Nucleus accumbens (tissue), 56 donors: Measurements from ENCODE around the gene HSPG2.
"Not testable (repeated sequence)": the region's sequence is repeated elsewhere in the genome, so short reads cannot be mapped to it uniquely, and the experiment has no call there.

ENCODE experiments used
- DNase-seq, 56 donors: peaks; one replicate each; lab custom pipeline; 2025; lab: John Stamatoyannopoulos, UW

Gene HSPG2

DNA sequence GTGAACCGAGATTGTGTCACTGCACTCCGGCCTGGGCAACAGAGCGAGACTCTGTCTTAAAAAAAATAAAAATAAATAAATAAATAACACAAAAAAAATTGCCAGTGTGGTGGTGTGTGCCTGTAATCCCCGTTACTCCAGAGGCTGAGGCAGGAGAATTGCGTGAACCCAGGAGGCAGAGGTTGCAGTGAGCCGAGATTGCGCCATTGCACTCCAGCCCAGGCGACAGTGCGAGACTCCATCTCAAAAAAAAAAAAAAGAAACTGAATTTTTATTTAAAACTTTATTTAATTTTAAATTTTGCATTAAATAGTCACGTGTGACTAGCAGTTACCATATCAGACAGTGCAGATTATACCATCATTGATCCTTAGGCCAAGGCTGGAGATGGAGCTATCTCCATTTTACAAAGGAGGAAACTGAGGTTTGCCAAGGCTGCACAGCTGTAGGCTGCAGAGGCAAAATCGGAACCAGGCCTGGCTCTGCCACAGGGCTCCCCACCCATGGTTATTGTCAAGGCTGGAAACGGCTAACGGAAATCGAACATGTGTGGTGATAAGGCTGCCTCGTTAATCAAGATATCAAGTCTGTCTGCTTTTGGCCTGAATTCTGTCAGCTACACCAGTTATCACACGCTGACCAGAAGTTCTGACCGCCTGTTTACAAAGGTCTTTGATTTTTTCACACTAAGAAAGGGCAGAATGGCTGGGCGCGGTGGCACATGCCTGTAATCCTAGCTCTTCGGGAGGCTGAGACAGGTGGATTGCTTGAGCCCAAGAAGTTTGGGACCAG, 20.5 kb downstream of the HSPG2 start:
- no peak for DNase-seq

DNA sequence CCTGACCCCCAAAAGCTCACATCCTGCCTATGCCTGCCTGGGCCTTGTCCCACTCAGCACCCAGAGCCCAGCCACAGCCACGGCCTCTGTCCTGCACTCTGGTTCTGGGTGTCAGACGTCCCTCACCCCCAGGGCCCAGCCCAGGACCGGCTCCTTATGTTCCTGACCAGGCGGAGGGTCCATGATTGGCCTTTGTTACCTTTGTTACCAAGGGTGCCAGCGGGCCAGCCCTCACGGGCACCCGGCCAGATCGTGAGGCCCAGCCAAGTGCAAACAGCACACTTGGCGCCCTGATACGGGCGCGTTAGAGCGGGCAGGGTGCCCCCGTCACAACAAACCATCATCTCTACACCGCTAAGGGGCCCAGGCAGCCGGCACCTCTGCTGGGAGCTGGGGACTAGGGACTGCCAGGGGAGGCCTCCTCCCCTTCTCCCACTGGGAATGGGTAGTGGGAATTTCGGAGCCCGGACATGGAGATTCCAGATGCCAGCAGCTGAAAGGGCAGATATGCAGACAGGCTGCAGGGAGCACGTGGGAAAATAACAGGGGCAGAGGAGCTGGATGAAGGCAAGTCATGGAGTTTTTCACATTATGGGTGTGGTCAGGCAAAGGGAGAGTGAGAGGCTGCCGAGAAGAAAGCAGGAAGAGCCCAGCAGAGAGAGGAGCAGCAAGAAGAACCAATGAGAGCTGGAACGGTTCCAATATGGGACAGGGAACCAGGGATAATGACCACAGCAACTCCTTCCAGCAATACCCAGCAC, 22.1 kb downstream of the HSPG2 start:
- peak in 2 of 56 donors; percentile 13 to 32 for DNase-seq

DNA sequence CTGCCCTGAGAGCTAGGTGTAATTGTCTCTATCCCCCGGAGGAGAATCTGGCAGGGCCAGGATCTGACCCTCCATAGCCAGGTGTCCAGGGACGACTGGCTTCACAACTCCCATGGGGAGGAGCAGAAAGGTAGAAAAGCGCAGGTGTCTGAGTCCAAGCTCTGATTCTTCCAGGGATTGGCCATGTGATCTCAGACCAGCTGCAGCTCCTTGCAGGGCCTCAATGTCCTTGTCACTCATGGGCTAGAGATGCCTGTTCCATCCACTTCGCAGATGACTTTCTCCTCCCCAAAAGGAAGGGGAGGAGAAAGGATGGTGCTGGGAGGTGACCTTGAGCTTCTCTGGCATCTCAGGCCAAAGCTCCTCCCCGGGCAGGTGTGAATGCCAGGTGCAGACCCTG, 22.7 kb downstream of the HSPG2 start:
- DNase-seq = no peak

DNA sequence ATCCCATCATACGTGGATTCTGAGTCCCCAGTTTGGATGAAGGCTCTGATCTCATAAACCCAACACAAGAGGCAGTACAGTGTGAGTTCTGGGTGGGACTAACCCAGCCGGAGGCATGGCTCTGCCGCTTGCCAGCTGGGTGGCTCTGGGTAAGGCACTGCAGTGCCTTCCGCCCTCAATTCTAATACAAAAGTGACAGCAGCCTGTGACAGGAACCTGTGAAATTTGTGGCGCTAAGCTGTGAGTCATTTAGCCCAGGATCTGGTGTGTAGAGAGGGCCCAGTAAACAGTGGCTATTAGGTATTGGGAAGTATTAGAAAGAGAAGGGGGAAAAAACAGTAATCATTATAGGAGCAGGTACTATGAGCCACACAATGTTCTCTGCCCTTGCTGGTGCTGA, 23.3 kb downstream of the HSPG2 start:
- DNase-seq = peak in 3 of 56 donors; percentile 8 to 22 (median 19)

DNA sequence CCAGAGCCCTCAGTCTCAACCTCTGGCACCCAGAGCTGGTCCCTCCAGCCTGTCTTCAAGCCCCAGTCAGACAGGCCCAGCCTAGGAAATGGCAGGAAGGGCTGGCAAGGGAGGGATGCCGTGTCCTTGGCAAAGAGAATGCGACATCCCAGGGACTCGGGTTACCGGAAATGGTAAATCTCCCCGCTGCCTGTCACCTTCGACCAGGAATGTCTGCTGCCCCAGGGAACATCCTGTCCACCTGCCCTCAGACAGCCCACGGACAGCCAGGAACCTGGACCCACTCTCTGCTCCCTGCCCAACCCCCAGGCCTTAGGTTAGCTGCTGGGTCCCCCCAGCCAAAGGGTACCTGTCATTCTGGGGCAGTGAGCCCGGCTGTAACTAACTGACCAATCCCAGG, 23.9 kb downstream of the HSPG2 start:
- no peak for DNase-seq

DNA sequence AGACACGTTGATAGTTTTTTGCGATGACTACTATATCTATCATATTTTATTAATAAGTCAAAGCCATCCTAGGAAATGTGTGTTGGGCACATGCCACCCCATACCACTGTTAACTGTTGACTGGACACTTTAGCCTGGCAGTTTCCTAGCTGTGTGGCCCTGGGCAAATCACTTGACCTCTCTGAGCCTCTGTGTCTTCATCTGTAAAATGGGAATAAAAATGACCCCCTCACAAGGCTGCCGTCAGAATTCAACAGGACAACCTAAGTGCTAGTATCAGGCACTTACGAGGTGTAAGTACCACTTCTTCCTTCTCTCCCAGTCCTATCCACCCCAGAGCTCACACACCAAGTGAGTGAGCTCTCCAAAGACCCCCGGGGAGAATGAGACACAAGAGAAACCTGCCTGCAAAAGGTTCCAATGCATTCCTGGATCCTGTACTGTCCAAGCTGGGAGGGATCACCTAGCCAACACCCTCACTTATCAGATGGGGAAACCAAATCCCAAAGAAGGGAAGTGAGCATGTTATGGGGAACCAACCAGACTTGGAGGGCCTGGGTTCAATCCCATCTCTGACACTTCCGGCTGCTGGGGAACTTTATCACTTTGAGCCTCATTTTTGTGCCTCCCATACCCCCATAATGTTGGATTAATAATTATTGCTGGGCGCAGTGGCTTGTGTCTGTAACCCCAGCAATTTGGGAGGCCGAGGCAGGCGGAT, 24.9 kb downstream of the HSPG2 start:
- DNase-seq = no peak

DNA sequence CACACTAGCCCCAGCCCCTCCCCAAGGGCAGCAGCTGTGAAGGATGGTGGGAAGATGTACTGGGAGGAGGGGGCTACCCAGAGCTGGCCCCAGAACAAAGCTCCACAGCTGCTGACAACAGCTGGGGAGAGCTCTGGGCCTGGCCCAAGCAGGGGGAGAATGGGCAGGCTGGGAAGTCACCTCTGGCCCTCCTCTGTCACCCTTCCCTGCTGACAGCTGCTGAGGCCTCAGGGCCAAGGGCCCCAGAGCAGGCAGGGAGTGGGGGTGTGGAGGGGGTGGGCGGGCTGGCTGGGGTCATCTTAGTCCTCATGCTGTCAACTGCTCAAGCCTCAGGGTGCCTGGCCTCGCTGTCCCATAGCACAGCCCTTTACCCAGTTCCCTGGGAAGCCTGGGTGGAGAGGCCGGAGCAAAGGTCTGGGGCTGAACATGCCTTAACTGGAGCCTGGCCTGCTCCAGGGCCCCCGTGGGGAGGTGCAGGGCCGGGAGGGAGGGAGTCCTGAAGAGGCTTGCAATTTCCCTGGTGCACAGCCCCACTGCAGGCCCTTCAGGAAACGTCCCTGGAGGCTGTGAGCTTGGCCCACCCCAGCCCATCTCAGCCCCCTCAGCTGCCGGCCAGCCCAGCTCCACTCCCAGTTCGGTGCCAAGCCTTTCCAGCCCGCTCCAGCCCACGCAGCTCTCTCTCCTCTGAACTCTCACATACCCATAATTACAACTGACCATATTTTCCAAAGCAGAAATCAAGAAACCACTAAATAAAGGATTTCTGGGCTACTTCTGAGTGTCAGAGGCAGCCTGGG, 25.7 kb downstream of the HSPG2 start:
- no peak for DNase-seq

DNA sequence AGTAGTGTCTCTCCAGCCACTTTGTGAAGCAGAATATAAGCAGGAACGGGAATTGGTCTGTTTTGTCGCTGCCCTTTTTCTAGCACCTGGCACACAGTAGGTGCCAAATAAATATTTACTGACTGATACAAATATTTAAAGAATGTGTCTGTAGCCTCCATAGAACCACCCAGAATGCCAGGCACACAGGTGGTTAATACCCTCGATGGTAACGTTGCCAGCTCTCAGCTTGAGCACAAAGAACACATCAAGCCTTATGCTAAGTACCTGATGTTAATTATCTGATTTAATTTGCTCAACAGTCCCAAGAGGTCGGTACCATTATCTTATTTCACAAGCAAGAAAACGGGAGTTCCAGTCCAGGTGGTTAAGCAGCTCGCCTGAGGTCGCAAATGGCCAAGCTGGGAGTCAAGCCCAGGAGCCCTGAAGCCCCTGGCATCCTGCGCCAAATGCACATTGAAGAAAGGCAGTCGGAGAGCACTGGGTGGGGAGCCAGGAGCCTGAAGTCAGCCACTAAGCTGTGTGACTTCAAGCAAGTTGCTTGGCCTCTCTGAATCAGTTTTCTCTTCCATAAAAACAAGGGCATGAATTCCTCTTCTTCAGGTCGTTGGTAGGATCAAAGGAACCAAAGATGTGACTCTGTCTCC, 26.4 kb downstream of the HSPG2 start:
- no peak for DNase-seq

DNA sequence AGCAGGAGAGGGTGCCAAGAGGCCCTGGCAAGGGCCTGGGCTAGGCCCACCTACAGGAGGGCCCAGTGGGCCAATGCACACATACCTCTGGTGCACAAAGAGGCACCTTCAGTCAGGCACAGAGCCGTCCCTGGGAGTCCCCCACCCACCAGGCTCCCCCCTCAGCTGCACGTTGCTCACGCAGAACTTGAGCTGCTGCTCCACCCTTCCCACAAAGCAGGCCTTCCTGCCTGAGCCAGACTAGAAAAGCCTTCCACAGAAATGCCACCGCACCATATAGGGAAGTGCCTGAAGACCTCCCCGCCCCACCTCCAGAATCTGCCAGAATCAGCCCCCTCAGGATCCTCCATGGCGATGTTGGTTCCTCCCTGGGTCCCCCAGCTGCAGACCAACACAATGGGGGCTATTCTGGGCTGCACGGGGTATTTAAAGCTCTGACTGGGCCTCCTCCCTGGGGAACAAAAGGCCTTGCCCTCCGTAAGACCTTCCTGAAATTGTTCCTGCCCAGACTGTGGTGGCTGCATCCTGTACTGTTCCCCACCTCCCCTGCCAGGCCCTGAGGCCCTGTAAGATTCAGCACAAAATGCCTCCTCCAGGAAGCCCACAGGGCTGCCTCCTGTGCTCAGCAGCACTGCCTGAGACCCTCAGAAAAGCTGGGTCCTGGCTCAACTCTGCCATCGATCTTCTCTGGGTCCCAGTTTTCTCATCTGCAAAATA, 27.2 kb downstream of the HSPG2 start:
- no peak for DNase-seq

DNA sequence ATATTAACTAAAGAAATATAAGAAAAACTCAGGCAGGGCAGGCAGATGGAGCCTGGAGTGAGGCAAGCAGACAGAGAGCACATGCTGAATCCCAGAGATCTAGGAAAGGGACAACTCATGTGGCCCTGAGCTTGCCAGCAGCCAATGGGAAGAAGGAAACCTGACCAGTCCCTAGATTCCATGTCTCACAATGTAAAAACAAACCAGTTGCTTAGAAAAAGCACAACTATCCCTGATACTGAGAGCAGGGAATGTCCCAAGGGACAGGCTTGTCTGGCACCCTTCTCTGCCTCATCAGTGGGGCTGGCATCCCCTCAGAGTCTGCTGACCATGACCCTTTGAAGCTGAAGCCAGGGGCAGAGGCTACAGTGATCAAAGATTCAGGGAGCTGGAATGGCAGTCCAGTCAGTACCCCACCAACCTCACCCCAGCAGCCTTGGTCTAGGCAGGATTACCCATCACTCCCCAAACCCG, 27.8 kb downstream of the HSPG2 start:
- no peak for DNase-seq

DNA sequence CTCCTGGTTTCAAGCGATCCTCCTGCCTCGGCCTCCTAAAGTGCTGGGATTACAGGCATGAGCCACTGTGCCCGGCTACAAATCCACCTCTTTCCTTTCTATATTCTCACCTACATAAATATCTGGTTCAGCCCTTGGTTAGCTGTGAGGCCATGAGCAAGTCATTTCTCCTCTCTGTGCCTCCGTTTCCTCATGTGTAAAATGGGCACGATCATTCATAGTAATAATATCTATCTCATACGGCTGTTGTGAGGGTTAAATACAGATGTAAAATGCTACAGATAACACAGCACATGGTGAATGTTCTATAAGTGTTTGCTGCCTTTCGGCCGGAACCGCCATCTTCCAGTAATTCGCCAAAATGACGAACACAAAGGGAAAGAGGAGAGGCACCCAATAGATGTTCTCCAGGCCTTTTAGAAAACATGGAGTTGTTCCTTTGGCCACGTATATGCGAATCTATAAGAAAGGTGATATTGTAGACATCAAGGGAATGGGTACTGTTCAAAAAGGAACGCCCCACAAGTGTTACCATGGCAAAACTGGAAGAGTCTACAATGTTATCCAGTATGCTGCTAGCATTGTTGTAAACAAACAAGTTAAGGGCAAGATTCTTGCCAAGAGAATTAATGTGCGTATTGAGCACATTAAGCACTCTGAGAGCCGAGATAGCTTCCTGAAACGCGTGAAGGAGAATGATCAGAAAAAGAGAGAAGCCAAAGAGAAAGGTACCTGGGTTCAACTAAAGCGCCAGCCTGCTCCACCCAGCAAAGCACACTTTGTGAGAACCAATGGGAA, 29.2 kb downstream of the HSPG2 start:
- not testable (repeated sequence) for DNase-seq

DNA sequence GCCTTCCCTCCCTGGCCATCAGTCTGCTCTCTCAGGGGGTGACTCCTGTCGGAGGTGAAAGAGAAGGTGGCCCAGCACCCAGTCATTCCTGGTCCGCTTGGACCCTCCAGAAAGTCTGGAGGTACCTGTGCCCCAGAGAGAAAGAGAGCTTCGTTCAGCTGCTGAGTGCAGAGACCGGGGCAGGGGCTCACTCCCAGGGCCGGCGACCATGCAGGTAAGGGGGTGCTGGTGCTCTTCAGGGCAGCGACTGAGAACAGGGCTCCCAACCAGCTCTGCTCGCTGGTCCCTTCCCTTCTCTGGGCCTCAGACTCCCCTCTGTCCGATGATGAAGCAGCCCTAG, 30.1 kb downstream of the HSPG2 start:
- DNase-seq = no peak

DNA sequence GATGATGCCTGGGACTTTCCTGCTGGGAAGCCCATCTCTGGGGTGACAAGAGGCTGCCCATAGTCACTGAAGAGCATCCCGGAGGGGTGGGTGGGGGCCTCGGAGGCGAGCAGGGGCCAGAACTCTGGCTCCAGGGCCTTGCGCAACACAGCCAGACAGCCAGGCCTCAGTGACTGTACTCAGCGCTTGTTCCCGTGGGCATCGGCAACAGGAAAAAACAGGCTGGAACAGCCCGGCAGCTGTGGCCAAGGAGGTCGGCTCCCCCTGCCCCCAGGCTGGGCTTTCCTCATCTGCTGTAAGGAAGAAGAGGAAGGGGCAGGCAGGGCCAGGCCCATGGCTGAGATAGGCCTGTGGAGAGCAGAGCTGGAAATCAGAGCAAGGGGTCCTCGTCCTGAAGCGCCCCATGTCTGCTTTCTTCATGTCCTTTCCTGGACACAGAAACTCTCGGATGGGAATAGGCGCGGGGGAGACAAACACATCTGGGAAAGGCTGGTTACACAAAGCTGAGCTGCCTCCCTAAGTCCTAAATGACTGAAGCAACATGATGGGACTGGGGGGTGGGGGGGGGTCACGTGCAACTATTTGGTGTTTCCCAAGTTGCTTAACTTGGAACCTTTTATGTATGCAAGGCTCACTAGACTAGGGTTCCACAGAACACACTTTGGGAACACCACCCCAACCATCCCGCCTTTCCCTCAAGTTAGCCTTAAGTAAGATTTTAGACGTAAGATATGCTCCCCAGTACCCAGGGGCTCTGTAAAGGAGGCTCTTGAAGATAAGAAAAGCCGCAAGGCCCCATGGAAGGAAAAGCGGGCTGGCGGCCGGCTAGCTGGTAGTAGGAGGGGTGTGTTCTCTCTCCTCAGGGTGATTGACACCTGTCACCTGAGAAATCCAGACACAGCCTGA, 30.7 kb downstream of the HSPG2 start:
- DNase-seq = no peak

DNA sequence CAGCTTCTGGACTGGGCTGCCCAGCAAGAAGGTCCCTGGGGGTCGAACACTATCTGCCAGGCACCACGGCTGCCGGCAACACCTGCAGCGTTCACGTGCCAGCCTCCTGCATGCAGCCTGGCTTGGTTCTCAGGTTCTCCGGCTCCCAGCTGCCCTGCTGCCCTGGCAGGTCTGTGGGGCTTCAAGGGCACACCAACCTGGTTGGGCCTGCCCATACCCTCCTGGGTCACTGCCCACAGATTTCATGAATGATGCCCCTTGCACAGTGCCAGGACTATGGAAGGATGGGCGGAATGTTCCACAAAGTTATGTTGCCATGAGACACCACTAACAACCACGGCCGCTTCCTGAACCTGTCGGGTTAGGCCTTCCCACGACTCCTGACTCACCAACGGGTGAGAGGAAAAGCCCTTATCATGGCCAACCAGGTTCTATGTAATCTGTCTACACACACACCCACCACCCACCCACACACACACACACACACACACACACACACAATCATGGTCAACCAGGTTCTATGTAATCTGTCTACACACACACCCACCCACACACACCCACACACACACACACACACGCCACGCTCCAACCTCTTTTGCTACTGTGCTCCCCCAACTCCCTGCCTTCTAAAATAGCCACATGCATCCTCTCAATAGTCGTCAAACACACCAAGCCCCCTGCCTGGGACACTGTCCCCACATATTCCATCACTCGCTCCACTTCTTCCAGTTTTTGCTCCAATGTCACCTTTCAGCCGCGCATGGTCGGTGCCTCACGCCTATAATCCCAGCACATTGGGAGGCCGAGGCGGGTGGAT, 32.2 kb downstream of the HSPG2 start:
- DNase-seq = peak in 5 of 56 donors; percentile 1 to 34 (median 17)

DNA sequence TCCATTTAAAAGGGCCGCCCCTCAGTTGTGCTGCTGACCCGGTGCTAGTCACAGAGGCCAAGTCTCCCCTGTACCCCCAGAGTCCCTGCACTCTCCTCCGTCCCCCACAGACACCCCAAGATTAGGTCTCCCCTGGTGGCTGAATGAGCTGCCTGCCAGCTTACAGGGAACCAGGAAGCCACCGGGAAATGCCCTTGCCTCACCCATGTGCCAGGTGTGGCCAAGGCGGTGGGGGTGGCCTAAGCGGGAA, 32.7 kb downstream of the HSPG2 start:
- no peak for DNase-seq

DNA sequence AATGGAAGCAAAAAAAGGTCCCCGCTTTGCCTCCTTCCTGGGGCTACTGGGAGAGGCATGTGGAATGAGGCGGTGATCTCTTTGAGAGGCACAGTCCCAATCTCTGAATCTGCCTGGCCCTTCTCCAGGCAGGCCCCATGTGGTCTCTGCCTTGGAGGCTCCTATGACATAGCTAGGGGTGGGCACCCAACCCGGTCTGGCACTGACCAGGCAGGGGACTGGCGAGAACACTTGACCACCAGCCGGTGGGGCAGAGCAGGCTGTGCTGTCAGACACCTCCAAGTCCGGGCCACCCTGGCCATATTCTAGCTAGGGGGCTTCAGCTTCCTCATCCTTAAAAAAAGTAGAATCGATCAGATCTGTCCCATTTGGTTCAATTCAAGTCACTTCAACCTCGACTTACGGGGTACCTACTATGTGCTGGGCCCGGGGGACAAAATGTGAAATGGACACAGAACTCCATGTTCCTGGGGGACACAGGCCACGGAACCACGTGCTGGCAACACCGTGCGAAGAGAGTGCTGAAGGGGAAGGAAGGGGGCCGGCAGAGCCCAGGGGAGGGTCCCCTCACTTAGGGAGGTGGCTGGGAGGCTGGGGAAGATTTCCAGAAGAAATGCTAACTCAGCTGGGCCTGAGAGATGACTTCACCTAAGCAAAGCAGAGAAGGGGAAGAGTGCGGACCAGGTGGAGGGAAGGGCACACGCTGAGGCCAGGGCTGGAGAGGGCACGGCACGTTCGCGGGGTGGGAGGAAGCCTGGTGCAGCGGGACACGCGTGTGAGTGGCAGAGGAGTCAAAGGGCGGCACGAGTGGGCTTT, 33.3 kb downstream of the HSPG2 start:
- DNase-seq = no peak
